NB4 (cell line): ENCODE results near the gene PLEKHH3.

Experiments
- CTCF ChIP-seq: IDR thresholded peaks from one replicate; pipeline ENCODE4 v1.5.1; 2012; ENCODE audit warnings: low read depth, low read length
- MYC ChIP-seq: IDR thresholded peaks from 2 replicates; pipeline ENCODE4 v1.6.1; 2011; ENCODE audit warnings: low read depth, low read length
- POLR2A ChIP-seq: IDR thresholded peaks from 2 replicates; pipeline ENCODE4 v1.6.1; 2011; ENCODE audit warnings: mild to moderate bottlenecking; ENCODE audit not compliant: insufficient read length; ENCODE audit errors: extremely low read depth

GRCh38 chr17:42617956-42618431 lies 58.8 kb downstream of the PLEKHH3 start:
- TF ChIP-seq POLR2A (no peak), CTCF (no peak), MYC (no peak)
